NCI-H345 treated with DMSO at 0.1 percent for 48 hours (cell line): Measurements from ENCODE around the gene VWA8.

ENCODE experiments used
- DNase-seq: peaks from one replicate; lab custom pipeline; 2025; ENCODE audit not compliant: unreplicated experiment; lab: John Stamatoyannopoulos, UW

The VWA8 gene

GRCh38 chr13:41694545-41695301 is 266.2 kb downstream of the VWA8 start:
- no peak for DNase-seq

GRCh38 chr13:41693434-41693833 is 267.5 kb downstream of the VWA8 start:
- no peak for DNase-seq

- DNase-seq, result no peak
Measured at GRCh38 chr13:41691274-41691673, 269.6 kb downstream of the VWA8 start.

GRCh38 chr13:41682766-41683165 is 278.1 kb downstream of the VWA8 start:
- DNase-seq, result no peak

- no peak for DNase-seq
Measured at GRCh38 chr13:41682001-41682400, 278.9 kb downstream of the VWA8 start.

- no peak for DNase-seq
Measured at GRCh38 chr13:41681587-41681986, 279.3 kb downstream of the VWA8 start.

GRCh38 chr13:41680900-41681299 is 280.0 kb downstream of the VWA8 start:
- DNase-seq, result no peak

GRCh38 chr13:41678848-41679247 is 282.1 kb downstream of the VWA8 start:
- DNase-seq, result no peak

GRCh38 chr13:41678249-41678648 is 282.7 kb downstream of the VWA8 start:
- no peak for DNase-seq

GRCh38 chr13:41675306-41675705 is 285.6 kb downstream of the VWA8 start:
- no peak for DNase-seq

- DNase-seq, result no peak
Measured at GRCh38 chr13:41674246-41674645, 286.7 kb downstream of the VWA8 start.

GRCh38 chr13:41673640-41674039 is 287.3 kb downstream of the VWA8 start:
- no peak for DNase-seq

- no peak for DNase-seq
Measured at GRCh38 chr13:41670873-41671443, 290.0 kb downstream of the VWA8 start.

GRCh38 chr13:41668130-41668757 is 292.7 kb downstream of the VWA8 start:
- peak; percentile 66 for DNase-seq

GRCh38 chr13:41666644-41667043 is 294.3 kb downstream of the VWA8 start:
- DNase-seq, result no peak

- DNase-seq, result no peak
Measured at GRCh38 chr13:41660411-41660810, 300.5 kb downstream of the VWA8 start.

GRCh38 chr13:41658057-41658661 is 302.8 kb downstream of the VWA8 start:
- no peak for DNase-seq

GRCh38 chr13:41655997-41656396 is 304.9 kb downstream of the VWA8 start:
- no peak for DNase-seq

GRCh38 chr13:41654796-41655195 is 306.1 kb downstream of the VWA8 start:
- DNase-seq, result no peak

- DNase-seq, result no peak
Measured at GRCh38 chr13:41652735-41653361, 308.1 kb downstream of the VWA8 start.

- DNase-seq, result no peak
Measured at GRCh38 chr13:41651413-41652058, 309.4 kb downstream of the VWA8 start.
